Parathyroid adenoma (tissue), 2 donors: ENCODE results near the gene SLC37A2.

ENCODE experiments used
- H2AFZ ChIP-seq: fragments of 300-600 bp; sonication (generic); one replicate; pipeline ENCODE4 v1.7.0; 2017; ENCODE audit warnings: antibody characterized with exemption, mild to moderate bottlenecking
- H3K27ac ChIP-seq: fragments of 300-600 bp; sonication (generic); one replicate; pipeline ENCODE4 v1.7.0; 2017
- H3K27me3 ChIP-seq: fragments of 300-600 bp; sonication (generic); one replicate; pipeline ENCODE4 v1.7.0; 2017; ENCODE audit warnings: low read length; ENCODE audit not compliant: control insufficient read depth, insufficient read depth
- H3K36me3 ChIP-seq: fragments of 300-600 bp; sonication (generic); one replicate; pipeline ENCODE4 v1.7.0; 2017; ENCODE audit warnings: low read length; ENCODE audit not compliant: control insufficient read depth, insufficient read depth
- H3K4me1 ChIP-seq: fragments of 300-600 bp; sonication (generic); one replicate; pipeline ENCODE4 v1.7.0; 2017; ENCODE audit warnings: control low read depth
- H3K4me2 ChIP-seq: fragments of 300-600 bp; sonication (generic); one replicate; pipeline ENCODE4 v1.7.0; 2017; ENCODE audit warnings: low read length
- H3K4me3 ChIP-seq: fragments of 300-600 bp; sonication (generic); one replicate; pipeline ENCODE4 v1.7.0; 2017; ENCODE audit warnings: low read depth, low read length
- H3K79me2 ChIP-seq: fragments of 300-600 bp; sonication (generic); one replicate; pipeline ENCODE4 v1.7.0; 2017; ENCODE audit warnings: control low read depth
- H3K9ac ChIP-seq: fragments of 300-600 bp; sonication (generic); one replicate; pipeline ENCODE4 v1.7.0; 2017; ENCODE audit warnings: mild to moderate bottlenecking
- H3K9me3 ChIP-seq: fragments of 300-600 bp; sonication (generic); one replicate; pipeline ENCODE4 v1.7.0; 2017; ENCODE audit warnings: low read length; ENCODE audit not compliant: control insufficient read depth
- TF ChIP-seq, protein P1 (sequence below): fragments of 300-600 bp; sonication (generic); IDR thresholded peaks from one replicate; pipeline ENCODE4 v1.7.0; 2017; ENCODE audit warnings: antibody characterized with exemption, mild to moderate bottlenecking
- donor health status: primary hyperparathyroidism.

The SLC37A2 gene

DNA sequence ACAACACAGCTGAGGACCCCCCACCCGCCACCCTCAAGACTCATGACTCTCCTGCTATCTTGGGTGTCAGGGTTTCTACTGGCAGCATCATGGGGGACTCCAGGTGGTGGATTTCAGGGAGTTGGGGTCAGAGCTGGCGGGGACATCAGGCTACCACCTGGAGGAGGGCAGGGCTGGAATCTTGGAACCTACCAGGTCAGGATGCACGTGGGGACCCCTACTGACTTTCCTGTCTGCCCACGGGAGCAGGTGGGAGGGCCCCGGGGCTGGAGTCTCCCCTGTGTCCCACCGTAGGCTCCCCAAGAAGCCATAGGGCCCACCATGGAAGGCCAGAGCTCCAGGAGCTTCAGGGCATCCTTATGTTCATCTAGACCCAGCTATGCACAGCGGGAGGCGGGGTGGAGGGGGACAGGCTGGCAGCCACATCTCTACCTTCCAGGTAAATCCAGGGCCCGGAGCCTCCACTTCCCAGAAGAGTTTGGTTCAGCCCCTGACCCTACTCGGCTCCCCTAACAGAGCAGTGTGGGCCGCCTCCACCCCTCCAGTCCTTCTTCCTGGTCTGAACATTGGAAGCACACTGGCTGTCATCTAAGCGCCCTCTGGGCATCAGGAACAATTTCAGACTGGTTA, 10.0 kb downstream of the SLC37A2 start:
- H3K4me1 ChIP-seq: no peaks in the 10 kb centered on the region
- H3K4me3 ChIP-seq: no peak overlapping the region
- no peaks in the 10 kb centered on the region for H3K9me3 ChIP-seq
- no peaks in the 10 kb centered on the region for H3K36me3 ChIP-seq
- TF ChIP-seq, protein P1, sequence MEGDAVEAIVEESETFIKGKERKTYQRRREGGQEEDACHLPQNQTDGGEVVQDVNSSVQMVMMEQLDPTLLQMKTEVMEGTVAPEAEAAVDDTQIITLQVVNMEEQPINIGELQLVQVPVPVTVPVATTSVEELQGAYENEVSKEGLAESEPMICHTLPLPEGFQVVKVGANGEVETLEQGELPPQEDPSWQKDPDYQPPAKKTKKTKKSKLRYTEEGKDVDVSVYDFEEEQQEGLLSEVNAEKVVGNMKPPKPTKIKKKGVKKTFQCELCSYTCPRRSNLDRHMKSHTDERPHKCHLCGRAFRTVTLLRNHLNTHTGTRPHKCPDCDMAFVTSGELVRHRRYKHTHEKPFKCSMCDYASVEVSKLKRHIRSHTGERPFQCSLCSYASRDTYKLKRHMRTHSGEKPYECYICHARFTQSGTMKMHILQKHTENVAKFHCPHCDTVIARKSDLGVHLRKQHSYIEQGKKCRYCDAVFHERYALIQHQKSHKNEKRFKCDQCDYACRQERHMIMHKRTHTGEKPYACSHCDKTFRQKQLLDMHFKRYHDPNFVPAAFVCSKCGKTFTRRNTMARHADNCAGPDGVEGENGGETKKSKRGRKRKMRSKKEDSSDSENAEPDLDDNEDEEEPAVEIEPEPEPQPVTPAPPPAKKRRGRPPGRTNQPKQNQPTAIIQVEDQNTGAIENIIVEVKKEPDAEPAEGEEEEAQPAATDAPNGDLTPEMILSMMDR: no peak
- H2AFZ ChIP-seq: no peak overlapping the region
- no peaks in the 10 kb centered on the region for H3K27me3 ChIP-seq
- no peak overlapping the region for H3K4me2 ChIP-seq
- no peak overlapping the region for H3K27ac ChIP-seq
- no peak overlapping the region for H3K9ac ChIP-seq
- no peaks in the 10 kb centered on the region for H3K79me2 ChIP-seq

GRCh38 chr11:125073616-125074483, 10.7 kb downstream of the SLC37A2 start:
- no peaks in the 10 kb centered on the region for H3K4me1 ChIP-seq
- H3K36me3 ChIP-seq: no peaks in the 10 kb centered on the region
- H3K9me3 ChIP-seq: no peaks in the 10 kb centered on the region
- no peak overlapping the region for H3K27ac ChIP-seq
- H3K27me3 ChIP-seq: no peaks in the 10 kb centered on the region
- H3K79me2 ChIP-seq: no peaks in the 10 kb centered on the region
- no peak overlapping the region for H2AFZ ChIP-seq
- no peak overlapping the region for H3K4me2 ChIP-seq
- TF ChIP-seq, protein P1: no peak
- H3K4me3 ChIP-seq: no peak overlapping the region
- no peak overlapping the region for H3K9ac ChIP-seq

GRCh38 chr11:125074511-125075241, 11.6 kb downstream of the SLC37A2 start:
- Histone ChIP-seq H3K27ac (no peak overlapping the region), H3K4me2 (no peak overlapping the region), H2AFZ (no peak overlapping the region), H3K27me3 (no peaks in the 10 kb centered on the region), H3K4me3 (no peak overlapping the region), H3K79me2 (no peaks in the 10 kb centered on the region), H3K9me3 (no peaks in the 10 kb centered on the region), H3K9ac (no peak overlapping the region), H3K36me3 (no peaks in the 10 kb centered on the region), H3K4me1 (no peaks in the 10 kb centered on the region)
- TF ChIP-seq, protein P1: no peak

DNA sequence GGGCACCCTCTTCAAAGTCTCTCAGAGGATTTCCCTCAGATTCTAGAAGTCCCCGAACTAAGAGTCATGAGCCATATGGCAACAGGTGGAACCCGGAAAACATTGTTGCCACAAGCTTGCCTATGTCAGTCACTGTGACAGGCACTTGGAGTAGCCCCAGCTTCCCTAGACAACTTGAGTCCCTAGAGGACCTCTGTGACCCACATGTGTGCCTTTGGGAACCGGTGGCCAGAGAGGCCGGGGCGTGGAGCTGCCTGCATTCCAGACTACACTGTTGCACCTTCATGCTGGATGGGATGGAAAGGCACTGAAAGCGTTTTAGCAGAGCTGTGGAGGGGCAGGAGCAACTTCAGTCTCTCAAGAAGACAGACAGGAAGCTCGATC, 12.1 kb downstream of the SLC37A2 start:
- Histone ChIP-seq H3K4me1 (no peaks in the 10 kb centered on the region), H2AFZ (no peak overlapping the region), H3K27me3 (no peaks in the 10 kb centered on the region), H3K27ac (no peak overlapping the region), H3K79me2 (no peaks in the 10 kb centered on the region), H3K4me3 (no peak overlapping the region), H3K9me3 (no peaks in the 10 kb centered on the region), H3K9ac (no peak overlapping the region), H3K4me2 (no peak overlapping the region), H3K36me3 (no peaks in the 10 kb centered on the region)
- TF ChIP-seq, protein P1: no peak
